MG63 (cell line): ENCODE measurements around the gene RBM11. TPM values are rescaled to one million over a fixed set of nuclear protein-coding genes. Genes with fewer than 3 reads are reported as not detected.
"Not testable (repeated sequence)": the region's sequence is repeated elsewhere in the genome, so short reads cannot be mapped to it uniquely, and the experiment has no call there.

ENCODE experiments used
- DNase-seq: peaks from one replicate; pipeline ENCODE4 v3.0.0-alpha.2; 2020
- H3K27me3 ChIP-seq: fragments of 250-450 bp; sonication (Bioruptor Pico); 2 replicates; pipeline ENCODE4 v1.5.1; 2020; ENCODE audit warnings: mild to moderate bottlenecking, moderate library complexity
- H3K36me3 ChIP-seq: fragments of 250-450 bp; sonication (Bioruptor Pico); 2 replicates; pipeline ENCODE4 v1.5.1; 2020; ENCODE audit warnings: mild to moderate bottlenecking, moderate library complexity
- H3K4me3 ChIP-seq: fragments of 250-450 bp; sonication (Bioruptor Pico); 2 replicates; pipeline ENCODE4 v1.5.1; 2020; ENCODE audit warnings: mild to moderate bottlenecking, moderate library complexity
- H3K9me3 ChIP-seq: fragments of 250-450 bp; sonication (Bioruptor Pico); 2 replicates; pipeline ENCODE4 v1.5.1; 2020; ENCODE audit warnings: mild to moderate bottlenecking, moderate library complexity
- total RNA-seq: library from RNA; depleted of rRNA; stranded (reverse); fragments of >200 nt; shearing (Covaris generic); gene quantifications from 2 replicates; pipeline ENCODE4 v1.2.3, GENCODE V29; 2014; ENCODE audit warnings: low replicate concordance; rRNA removed

Gene RBM11
- total RNA-seq: 1.3 and 5.4 TPM in 2 replicates

- peaks cover 8% of the 10 kb centered on the region; the same call in 1 of the 2 replicates for H3K27me3 ChIP-seq
- DNase-seq: peak; percentile 69
- H3K9me3 ChIP-seq: no peaks in the 10 kb centered on the region
- peak within 1 kb of the TSS; percentile 61 for H3K4me3 ChIP-seq
- H3K36me3 ChIP-seq: no peaks in the 10 kb centered on the region
Measured at GRCh38 chr21:14215971-14216641, at the start of gene RBM11. Gene RBM11 (plus strand): TSS chr21:14216157. CDS start chr21:14216187, 30 bp downstream.

GRCh38 chr21:14166463-14167223 lies 49.3 kb upstream of the RBM11 start:
- not testable (repeated sequence) for DNase-seq, H3K9me3 ChIP-seq, H3K27me3 ChIP-seq, H3K4me3 ChIP-seq, H3K36me3 ChIP-seq

- H3K4me3 ChIP-seq: no peak overlapping the region
- no peak for DNase-seq
- H3K36me3 ChIP-seq: no peaks in the 10 kb centered on the region
- H3K27me3 ChIP-seq: peaks cover 2% of the 10 kb centered on the region
- H3K9me3 ChIP-seq: no peaks in the 10 kb centered on the region
Measured at GRCh38 chr21:14206222-14206621, 9.7 kb upstream of the RBM11 start.

- Histone ChIP-seq H3K36me3 (no peaks in the 10 kb centered on the region), H3K4me3 (no peak within 1 kb of the TSS), H3K9me3 (no peaks in the 10 kb centered on the region), H3K27me3 (peaks cover 7% of the 10 kb centered on the region)
- no peak for DNase-seq
Measured at GRCh38 chr21:14210738-14211137, 5.2 kb upstream of the RBM11 start, which contains the start of gene LIPI. Gene LIPI (minus strand): TSS chr21:14210955. CDS start chr21:14210845, 110 bp downstream.

GRCh38 chr21:14213164-14213563 lies 2.8 kb upstream of the RBM11 start:
- DNase-seq: no peak
- H3K9me3 ChIP-seq: no peaks in the 10 kb centered on the region
- H3K36me3 ChIP-seq: no peaks in the 10 kb centered on the region
- H3K4me3 ChIP-seq: no peak overlapping the region
- peaks cover 8% of the 10 kb centered on the region; the same call in 1 of the 2 replicates for H3K27me3 ChIP-seq

- H3K4me3 ChIP-seq: no peak overlapping the region
- DNase-seq: no peak
- no peaks in the 10 kb centered on the region for H3K9me3 ChIP-seq
- H3K27me3 ChIP-seq: no peaks in the 10 kb centered on the region
- H3K36me3 ChIP-seq: no peaks in the 10 kb centered on the region
Measured at GRCh38 chr21:14223365-14223764, 7.4 kb downstream of the RBM11 start.

- H3K9me3 ChIP-seq: peaks cover 8% of the 10 kb centered on the region; the same call in 1 of the 2 replicates
- H3K27me3 ChIP-seq: no peaks in the 10 kb centered on the region
- no peaks in the 10 kb centered on the region for H3K36me3 ChIP-seq
- DNase-seq: no peak
- no peak overlapping the region for H3K4me3 ChIP-seq
Measured at GRCh38 chr21:14229399-14229798, 13.4 kb downstream of the RBM11 start.

GRCh38 chr21:14235101-14235500 lies 19.1 kb downstream of the RBM11 start:
- no peak for DNase-seq
- Histone ChIP-seq H3K36me3 (no peaks in the 10 kb centered on the region), H3K27me3 (no peaks in the 10 kb centered on the region), H3K9me3 (peaks cover 4% of the 10 kb centered on the region; the same call in 1 of the 2 replicates), H3K4me3 (no peak overlapping the region)

- no peaks in the 10 kb centered on the region for H3K36me3 ChIP-seq
- H3K4me3 ChIP-seq: no peak overlapping the region
- no peaks in the 10 kb centered on the region for H3K27me3 ChIP-seq
- H3K9me3 ChIP-seq: no peaks in the 10 kb centered on the region
- DNase-seq: no peak
Measured at GRCh38 chr21:14236180-14236579, 20.2 kb downstream of the RBM11 start.

- DNase-seq: no peak
- Histone ChIP-seq H3K4me3 (no peak overlapping the region), H3K36me3 (no peaks in the 10 kb centered on the region), H3K9me3 (no peaks in the 10 kb centered on the region), H3K27me3 (no peaks in the 10 kb centered on the region)
Measured at GRCh38 chr21:14239281-14239680, 23.3 kb downstream of the RBM11 start.

- H3K4me3 ChIP-seq: no peak overlapping the region
- H3K9me3 ChIP-seq: no peaks in the 10 kb centered on the region
- H3K36me3 ChIP-seq: no peaks in the 10 kb centered on the region
- no peak for DNase-seq
- no peaks in the 10 kb centered on the region for H3K27me3 ChIP-seq
Measured at GRCh38 chr21:14241297-14241696, 25.3 kb downstream of the RBM11 start.

GRCh38 chr21:14243461-14243860 lies 27.5 kb downstream of the RBM11 start:
- H3K27me3 ChIP-seq: no peaks in the 10 kb centered on the region
- DNase-seq: no peak
- no peaks in the 10 kb centered on the region for H3K36me3 ChIP-seq
- no peak overlapping the region for H3K4me3 ChIP-seq
- no peaks in the 10 kb centered on the region for H3K9me3 ChIP-seq

- no peaks in the 10 kb centered on the region for H3K27me3 ChIP-seq
Measured at GRCh38 chr21:14243874-14244273, 27.9 kb downstream of the RBM11 start.

GRCh38 chr21:14244911-14245310 lies 29.0 kb downstream of the RBM11 start:
- DNase-seq: no peak
- no peak overlapping the region for H3K4me3 ChIP-seq
- no peaks in the 10 kb centered on the region for H3K36me3 ChIP-seq
- H3K27me3 ChIP-seq: no peaks in the 10 kb centered on the region
- no peaks in the 10 kb centered on the region for H3K9me3 ChIP-seq

More at GRCh38 chr21:14243874-14244273, 27.9 kb downstream of the RBM11 start:
- Histone ChIP-seq H3K36me3 (no peaks in the 10 kb centered on the region), H3K9me3 (no peaks in the 10 kb centered on the region), H3K4me3 (no peak overlapping the region)
- no peak for DNase-seq

- Histone ChIP-seq H3K9me3 (no peaks in the 10 kb centered on the region), H3K27me3 (no peaks in the 10 kb centered on the region), H3K36me3 (no peaks in the 10 kb centered on the region), H3K4me3 (no peak overlapping the region)
- DNase-seq: no peak
Measured at GRCh38 chr21:14245711-14246110, 29.8 kb downstream of the RBM11 start.

GRCh38 chr21:14251336-14251735 lies 35.4 kb downstream of the RBM11 start:
- Histone ChIP-seq H3K4me3 (no peak overlapping the region), H3K27me3 (peaks cover 4% of the 10 kb centered on the region), H3K9me3 (no peaks in the 10 kb centered on the region), H3K36me3 (no peaks in the 10 kb centered on the region)
- DNase-seq: no peak

- no peaks in the 10 kb centered on the region for H3K9me3 ChIP-seq
- no peak overlapping the region for H3K4me3 ChIP-seq
- no peaks in the 10 kb centered on the region for H3K36me3 ChIP-seq
- DNase-seq: no peak
- peaks cover 3% of the 10 kb centered on the region; the same call in 1 of the 2 replicates for H3K27me3 ChIP-seq
Measured at GRCh38 chr21:14259747-14260146, 43.8 kb downstream of the RBM11 start.
